GM04503 (cell line): ENCODE results near the gene CX3CR1.
"Not testable (repeated sequence)": the region's sequence is repeated elsewhere in the genome, so short reads cannot be mapped to it uniquely, and the experiment has no call there.

Experiments
- DNase-seq: peaks from one replicate; pipeline ENCODE4 v3.0.0-alpha.2; 2012; ENCODE audit warnings: low read depth

The CX3CR1 gene

DNA sequence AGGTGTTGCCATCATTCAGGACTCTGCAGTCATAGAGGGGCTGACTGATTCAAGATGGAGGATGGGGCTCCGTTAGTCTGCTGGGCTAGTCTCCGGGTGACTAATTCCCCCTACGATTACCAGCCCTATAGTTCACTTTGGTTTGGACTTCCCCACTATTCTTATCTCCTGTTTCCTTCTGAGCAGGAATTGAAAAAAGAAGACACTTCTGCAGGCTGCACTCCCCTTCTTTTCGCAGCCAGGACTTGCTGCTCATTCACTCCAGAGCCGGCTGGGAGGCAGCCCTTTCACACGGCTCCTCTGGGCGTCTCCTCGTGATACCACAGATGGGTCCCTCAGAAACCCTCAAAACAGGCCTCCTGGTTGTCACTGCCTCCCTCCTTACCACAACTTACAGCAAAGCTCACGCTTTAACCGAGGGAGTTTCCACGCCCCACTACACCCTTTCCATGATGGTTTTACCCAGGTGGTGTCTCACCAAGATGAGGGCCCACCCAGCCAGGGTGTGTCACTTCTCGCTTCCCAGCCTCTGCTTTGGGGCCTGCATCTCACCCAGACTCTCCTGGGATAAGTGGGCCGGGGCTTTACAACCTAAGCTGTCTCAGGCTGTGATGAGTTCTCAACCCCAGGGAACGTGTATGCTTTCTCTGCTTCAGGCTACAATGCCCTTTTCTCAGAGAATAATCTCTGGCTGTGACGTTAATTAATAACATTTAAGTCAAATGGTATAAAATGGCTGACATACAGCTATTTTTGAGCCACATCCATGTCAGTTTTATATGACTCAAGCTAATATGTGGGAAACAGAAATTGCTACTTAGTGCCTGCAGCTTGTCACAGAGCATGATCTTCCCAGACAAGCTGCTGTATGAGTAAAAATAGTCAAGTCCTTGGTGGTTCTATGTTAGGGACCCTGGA is 11.9 kb downstream of the CX3CR1 start:
- no peak for DNase-seq

GRCh38 chr3:39264053-39264452 is 15.8 kb downstream of the CX3CR1 start:
- no peak for DNase-seq

DNA sequence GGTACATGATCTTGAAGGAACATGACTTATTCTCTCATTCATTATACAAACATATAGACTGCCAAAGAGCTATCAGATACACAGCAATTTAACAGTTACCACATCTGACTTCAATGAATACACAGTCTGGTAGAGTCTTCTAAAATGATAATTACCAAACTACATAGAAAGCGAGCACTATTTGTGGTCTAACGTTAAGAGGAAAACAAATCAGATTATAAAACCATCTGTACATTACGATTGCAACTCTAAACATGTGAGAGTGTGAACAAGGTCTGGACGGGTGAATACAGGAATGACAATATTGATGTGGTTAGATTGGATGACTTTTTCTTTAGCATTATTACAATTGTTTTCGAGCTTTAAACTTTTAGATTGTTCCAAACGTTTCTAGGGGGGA is 16.3 kb downstream of the CX3CR1 start:
- no peak for DNase-seq

- no peak for DNase-seq
Measured at GRCh38 chr3:39262846-39263245, 17.0 kb downstream of the CX3CR1 start.

- DNase-seq, result no peak
Measured at GRCh38 chr3:39261726-39262125, 18.1 kb downstream of the CX3CR1 start.

DNA sequence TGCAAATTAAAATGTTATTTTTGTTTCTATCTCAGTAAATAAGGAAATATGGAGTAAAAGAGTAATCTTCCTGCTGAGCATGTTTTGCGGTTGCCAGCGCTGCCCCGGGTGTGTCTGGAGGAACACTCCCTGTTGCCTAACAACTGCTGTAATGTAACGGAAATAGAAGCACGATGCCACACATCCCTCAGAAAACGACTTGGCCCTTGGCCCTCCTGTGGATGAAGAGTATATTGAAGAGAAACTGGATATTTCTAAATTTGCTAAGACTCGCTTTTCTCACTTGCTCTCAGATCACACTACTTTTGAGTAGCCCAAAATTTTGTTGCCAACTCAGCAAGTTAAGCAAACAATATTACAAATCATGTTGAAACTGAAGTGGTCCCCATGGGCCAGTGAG is 18.9 kb downstream of the CX3CR1 start:
- peak; percentile 77 for DNase-seq

- DNase-seq, result no peak
Measured at GRCh38 chr3:39260318-39260717, 19.5 kb downstream of the CX3CR1 start.

- DNase-seq, result no peak
Measured at GRCh38 chr3:39255503-39256325, 24.1 kb downstream of the CX3CR1 start.

- DNase-seq, result no peak
Measured at GRCh38 chr3:39254806-39255449, 24.9 kb downstream of the CX3CR1 start.

DNA sequence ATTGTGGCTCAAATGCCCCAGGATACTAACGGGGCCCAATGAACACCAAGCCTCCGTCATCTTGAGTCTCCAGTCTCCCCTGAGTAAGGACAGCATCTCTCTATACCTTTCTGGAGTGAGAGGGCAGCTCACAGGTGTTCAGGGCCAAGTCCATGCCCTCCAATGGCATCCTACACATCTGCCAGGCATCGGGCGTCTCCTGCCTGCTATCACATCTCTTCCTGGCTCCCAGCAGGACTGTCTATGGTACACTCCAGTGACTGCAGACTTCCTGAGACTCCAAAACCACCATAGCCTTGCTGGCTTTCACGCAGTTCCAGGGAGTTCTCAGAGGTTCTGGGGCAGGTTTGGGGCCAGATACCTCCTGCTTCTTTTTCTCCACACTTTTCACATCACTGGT is 28.3 kb downstream of the CX3CR1 start:
- no peak for DNase-seq

GRCh38 chr3:39250116-39250747 is 29.6 kb downstream of the CX3CR1 start:
- DNase-seq, result no peak

DNA sequence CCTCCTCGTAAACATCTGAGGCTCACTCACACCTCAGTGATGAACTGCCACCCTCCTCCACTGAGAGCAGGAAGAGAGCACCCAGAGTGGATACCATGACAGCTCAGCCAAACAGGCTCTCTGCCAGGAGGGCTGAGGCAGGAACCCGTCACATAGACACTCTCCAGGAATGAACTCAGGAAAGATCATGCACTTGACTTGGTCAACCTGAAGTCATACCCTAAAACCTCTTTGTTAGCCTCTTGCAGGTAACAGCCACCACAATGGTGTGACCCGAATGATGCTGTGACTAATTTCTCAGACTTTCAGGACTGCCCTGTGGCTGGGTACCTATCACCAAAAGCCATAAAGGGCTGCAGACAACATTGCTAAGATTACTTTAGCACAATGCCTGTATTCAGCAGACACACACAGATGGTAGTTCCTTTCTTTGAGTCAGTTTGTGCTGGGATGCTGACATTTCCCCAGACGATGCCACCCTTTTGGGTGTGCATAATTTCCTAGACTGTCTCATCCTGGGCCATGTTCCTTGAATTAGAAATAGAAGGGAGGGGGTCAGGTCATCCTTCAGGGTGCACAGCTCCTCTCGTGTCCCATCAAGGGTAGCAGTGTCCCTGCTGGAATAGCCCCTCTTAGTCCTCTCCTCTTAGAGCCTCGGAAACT is 30.3 kb downstream of the CX3CR1 start:
- no peak for DNase-seq

- DNase-seq, result no peak
Measured at GRCh38 chr3:39241561-39241960, 38.3 kb downstream of the CX3CR1 start.

GRCh38 chr3:39237027-39237426 is 42.8 kb downstream of the CX3CR1 start:
- DNase-seq, result no peak

DNA sequence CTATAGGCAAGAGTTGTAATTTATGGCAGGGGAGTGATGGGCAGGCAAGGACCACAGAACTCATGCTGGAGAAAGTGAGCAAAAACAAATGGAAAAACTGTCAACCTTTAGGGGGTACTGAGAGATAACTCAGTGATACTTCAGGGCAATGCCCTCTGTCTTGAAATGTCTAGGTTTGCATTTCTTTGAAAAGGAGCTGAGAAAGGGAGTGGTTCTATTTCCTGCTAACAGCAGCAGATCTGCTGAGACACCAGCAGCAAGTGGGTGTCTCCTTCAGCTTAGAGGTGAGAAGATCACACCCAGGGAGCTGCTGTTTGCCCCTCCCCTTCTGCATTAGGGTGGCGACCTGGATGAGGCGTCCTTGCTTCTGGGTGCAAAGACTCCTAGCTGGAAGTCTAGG is 45.2 kb downstream of the CX3CR1 start:
- DNase-seq, result no peak

- no peak for DNase-seq
Measured at GRCh38 chr3:39232859-39233258, 47.0 kb downstream of the CX3CR1 start.

GRCh38 chr3:39230453-39230852 is 49.4 kb downstream of the CX3CR1 start:
- no peak for DNase-seq

GRCh38 chr3:39228496-39228895 is 51.3 kb downstream of the CX3CR1 start:
- DNase-seq, result no peak

DNA sequence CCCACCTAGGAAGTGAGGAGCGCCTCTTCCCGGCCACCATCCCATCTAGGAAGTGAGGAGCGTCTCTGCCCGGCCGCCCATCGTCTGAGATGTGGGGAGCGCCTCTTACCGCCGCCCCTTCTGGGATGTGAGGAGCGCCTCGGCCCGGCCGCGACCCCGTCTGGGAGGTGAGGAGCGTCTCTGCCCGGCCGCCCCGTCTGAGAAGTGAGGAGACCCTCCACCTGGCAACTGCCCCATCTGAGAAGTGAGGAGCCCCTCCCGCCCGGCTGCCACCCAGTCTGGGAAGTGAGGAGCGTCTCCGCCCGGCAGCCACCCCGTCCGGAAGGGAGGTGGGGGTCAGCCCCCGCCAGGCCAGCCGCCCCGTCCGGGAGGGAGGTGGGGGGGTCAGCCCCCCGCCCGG is 52.2 kb downstream of the CX3CR1 start:
- not testable (repeated sequence) for DNase-seq

GRCh38 chr3:39226106-39226741 is 53.6 kb downstream of the CX3CR1 start:
- no peak for DNase-seq

DNA sequence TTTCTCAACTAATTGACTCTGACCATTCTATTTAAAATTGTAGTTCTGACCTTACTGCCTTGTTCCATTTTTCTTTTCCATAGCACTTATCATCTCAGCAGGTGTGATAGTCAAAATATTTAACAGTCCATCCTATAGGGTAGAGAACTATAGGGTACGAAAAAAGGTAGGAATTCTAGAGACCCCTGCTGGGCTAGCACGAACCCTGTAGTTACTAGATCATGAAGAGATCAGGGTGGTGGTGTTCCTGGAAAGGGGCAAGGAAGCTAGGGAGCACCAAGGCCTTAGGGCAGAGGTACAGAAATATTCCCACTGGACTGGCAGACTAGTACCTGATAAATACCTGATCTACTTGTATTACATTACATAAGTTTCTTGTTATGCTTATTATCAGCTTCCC is 55.5 kb downstream of the CX3CR1 start:
- DNase-seq, result no peak
